HG02623 (cell line): ENCODE results near the gene RPS19BP1.
A peak's percentile ranks its signal among the peaks of the same experiment; 100 is the strongest.

Experiments used
- ATAC-seq: cut with Tn5 transposase; IDR thresholded peaks from one replicate; pipeline ENCODE4 v1.9.1; 2021; ENCODE audit warnings: moderate library complexity; ENCODE audit not compliant: unreplicated experiment

Gene RPS19BP1

GRCh38 chr22:39532215-39533073, at the start of gene RPS19BP1:
TSS of gene RPS19BP1 (minus strand) at chr22:39532748. CDS start at chr22:39532738, 10 bp downstream.
- ATAC-seq, result peak; percentile 73

DNA sequence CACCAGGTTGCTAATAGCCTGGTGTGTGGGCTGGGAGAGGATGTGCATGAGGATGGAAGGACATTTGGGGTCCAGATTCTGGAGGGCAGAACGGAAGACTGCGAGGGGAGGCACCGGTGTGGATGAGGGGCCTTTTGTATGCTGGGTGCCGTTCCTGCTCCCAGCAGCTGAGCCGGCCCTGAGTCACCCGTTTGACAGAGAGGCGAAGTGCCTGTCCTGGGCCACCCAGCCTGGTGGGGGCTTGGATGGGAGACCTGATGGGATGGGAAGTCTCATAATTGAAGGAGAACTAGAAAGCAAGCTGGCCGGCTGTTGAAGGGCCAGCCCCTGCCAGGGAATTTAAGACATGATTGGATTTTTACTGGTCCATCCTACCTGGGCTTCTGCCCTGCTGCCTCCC, 48.8 kb upstream of the RPS19BP1 start:
- no peak for ATAC-seq

DNA sequence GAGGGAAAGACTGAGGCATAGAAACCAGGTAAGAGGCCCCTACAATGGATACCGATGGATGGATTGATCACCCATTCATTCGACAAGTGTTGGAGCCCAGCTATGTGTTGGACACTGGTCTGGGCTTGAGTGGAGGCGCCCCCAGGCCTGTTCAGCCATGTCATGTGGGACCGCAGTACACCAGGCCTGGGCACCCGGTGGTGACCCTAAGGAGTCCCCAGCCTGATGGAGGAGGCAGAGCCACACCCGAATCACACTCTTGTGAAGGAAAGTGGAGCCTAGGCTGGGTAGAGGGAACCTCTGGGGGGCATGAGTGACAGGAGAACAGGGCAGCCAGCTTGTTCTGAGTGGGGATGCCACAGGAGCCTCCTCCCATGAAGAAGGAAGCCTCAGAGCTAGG, 48.2 kb upstream of the RPS19BP1 start:
- no peak for ATAC-seq

DNA sequence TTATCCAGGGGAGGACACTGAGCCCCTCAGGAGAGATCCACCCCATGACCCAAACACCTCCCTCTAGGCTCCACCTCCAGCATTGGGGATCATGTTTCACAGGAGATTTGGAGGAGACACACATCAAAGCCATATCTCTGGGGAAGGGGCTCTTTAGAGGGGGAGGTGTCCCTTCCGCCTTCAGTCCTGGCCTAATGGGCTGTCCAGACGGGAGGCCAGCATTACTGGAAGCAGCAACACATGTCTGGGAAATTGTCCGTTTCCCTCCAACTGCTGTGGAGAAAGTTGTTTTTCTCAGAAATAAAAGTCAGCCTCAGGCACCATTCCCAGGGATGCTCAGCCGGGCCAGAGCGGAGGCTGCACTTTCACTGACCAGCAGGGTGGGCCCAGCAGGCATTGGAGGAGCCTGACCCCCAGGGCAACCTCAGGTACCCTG, 47.5 kb upstream of the RPS19BP1 start:
- ATAC-seq, result no peak

- ATAC-seq, result no peak
These were observed 45.4 kb upstream of the RPS19BP1 start for GRCh38 chr22:39577900-39578299.

- no peak for ATAC-seq
These were observed 44.8 kb upstream of the RPS19BP1 start for GRCh38 chr22:39577366-39577765.

DNA sequence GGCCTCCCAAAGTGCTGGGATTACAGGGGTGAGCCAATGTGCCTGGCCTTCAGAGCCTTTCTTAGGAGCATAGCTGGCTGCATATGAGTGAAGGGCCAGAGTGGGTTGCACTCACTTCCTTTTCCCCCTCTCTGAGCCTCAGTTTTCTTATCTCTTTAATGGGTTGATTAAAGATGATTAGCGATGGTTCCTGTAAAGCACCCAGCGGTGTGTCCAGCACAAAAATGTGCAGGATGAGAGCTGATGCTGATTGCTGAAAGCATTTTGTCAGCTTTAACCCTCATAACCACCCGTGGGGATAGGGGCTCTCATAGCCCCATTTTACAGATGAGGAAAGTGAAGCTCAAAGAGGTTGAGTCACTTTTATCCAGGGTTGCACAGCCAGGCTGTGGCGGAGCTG, 43.5 kb upstream of the RPS19BP1 start:
- ATAC-seq, result no peak

GRCh38 chr22:39575552-39575825, 42.9 kb upstream of the RPS19BP1 start:
- ATAC-seq, result no peak

DNA sequence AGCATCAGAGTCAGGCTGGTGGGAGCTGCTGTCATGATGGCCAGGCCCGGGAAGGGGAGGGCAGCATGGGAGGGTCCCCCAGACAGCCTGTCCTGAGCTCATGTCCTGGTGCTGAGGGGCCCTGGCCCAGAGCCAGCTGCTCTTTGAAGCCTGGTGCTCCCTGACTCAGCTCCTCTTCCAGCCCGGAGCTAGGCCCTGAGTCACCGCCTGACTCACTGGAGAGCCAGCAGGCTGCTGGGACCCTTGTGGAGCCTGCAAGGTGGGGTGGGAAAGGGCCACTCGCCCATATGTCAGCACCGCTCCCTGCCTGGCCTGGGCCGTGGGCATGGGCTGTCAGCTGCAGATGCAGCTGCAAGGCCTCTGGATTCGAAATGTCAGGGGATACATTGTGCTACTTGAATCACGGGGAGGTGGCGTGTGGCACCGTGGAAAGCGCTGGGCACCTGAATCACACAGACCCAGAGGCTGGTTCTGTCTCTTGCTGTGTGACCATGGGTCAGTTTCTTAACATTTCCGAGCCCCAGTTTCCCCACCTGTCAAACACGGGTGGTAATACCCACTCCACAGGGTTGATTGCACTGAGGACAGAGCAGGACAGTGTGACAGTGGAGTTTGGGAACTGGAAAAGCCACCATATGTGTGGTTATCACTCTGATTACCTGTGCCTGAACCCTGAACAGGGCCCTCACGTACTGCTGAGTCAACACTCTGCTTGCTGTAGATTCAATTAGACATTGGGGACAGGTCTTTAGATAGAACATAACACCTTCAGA, 42.4 kb upstream of the RPS19BP1 start:
- ATAC-seq, result no peak

DNA sequence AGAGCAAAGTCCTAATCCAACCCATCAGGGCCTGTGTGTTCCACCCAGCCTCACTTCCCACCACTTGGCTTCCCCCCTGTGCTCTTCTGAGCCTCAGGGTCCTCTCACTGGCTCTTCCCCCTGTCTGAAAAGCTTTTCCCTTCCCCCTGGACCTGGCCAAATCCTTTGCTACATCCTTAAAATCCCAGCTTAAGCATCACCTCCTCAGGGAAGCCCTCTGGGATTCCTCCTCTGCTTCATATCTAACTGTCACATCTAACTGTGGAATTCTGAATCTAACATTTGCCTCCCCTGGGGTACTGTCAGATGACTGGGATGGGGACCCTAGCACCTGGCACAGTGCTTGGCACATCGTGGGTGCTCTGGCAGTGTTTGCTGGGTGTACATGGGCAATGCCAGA, 39.0 kb upstream of the RPS19BP1 start:
- ATAC-seq, result no peak

- ATAC-seq, result no peak
These were observed 38.1 kb upstream of the RPS19BP1 start, which contains the start of gene CACNA1I for GRCh38 chr22:39570665-39571064. TSS of gene CACNA1I (plus strand) at chr22:39570753. CDS start at chr22:39570753, 0 bp downstream.

GRCh38 chr22:39570226-39570625, 37.7 kb upstream of the RPS19BP1 start:
- no peak for ATAC-seq

- no peak for ATAC-seq
These were observed 36.5 kb upstream of the RPS19BP1 start for GRCh38 chr22:39569066-39569465.

DNA sequence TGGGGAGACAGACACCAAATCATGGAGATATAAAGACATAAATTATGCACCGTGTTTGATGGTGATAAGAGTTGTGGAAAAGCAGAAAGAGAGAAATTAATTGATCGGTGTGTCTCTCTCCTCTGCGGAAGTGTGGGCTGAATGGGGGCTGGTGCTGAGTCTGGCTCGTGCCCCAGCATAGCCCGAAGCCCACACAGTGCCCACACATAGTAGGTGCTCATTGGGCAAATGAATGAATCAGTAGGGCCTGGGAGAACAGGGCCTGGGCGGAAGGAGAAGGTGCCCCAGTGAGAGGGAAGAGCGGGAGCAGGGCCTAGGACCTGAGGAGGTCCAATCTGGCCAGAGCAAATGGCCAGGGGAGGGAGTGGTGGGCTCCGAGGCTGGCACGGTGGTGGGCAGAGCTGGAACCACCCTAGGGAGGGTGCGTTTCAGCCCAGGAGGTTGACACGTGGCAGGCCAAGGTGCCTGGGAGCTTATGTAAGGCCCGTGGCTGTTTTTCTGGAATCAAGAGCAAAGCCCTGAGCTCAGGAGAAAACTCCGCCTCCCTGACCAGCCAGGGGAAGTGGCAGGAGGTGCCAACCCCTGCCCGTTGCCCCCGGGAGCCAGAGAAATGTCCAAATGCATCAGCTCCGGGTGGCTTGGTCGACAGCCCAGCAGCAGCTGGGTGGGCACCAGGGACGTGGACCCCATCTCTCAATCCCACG, 35.9 kb upstream of the RPS19BP1 start:
- no peak for ATAC-seq

DNA sequence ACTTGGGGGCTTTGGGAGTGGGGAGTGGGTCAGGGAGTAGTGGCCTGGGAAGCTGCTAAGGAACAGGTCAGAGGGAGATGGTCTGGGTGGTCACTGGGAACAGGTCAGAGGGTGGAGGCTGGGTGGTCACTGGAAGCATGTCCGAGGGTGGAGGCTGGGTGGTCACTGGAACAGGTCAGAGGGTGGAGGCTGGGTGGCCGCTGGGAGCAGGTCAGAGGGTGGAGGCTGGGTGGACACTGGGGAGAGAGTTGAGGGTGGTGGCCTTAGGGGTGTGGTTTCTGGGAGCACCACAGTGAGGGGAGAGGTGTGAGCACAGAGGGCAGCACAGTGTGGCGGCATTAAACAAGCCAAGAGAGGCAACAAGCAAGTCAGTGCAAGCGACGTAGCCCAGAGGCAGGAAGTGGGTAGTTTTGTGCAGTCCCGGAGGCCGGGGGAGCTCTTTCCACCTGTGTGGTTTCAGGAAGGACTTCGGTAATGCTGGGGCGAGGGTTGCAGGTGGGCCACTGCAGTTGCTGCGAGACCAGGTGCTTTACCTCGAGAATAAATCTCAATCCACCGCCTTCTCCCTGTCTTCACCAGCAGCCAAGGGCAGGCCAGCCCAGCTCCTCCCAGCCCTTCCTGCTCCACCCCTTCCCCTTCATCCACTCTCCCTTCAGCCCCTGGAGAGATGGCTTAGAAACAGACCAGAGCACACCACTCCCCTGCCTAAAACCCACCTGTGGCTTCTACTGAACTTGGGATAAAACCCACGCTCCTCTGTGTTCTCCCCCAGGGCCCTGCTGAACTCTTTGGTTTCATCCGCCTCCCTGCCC, 34.8 kb upstream of the RPS19BP1 start:
- ATAC-seq, result no peak

GRCh38 chr22:39565414-39565944, 32.9 kb upstream of the RPS19BP1 start:
- ATAC-seq, result no peak

GRCh38 chr22:39563571-39564428, 31.3 kb upstream of the RPS19BP1 start:
- no peak for ATAC-seq

- ATAC-seq, result no peak
These were observed 30.4 kb upstream of the RPS19BP1 start for GRCh38 chr22:39562839-39563489.

DNA sequence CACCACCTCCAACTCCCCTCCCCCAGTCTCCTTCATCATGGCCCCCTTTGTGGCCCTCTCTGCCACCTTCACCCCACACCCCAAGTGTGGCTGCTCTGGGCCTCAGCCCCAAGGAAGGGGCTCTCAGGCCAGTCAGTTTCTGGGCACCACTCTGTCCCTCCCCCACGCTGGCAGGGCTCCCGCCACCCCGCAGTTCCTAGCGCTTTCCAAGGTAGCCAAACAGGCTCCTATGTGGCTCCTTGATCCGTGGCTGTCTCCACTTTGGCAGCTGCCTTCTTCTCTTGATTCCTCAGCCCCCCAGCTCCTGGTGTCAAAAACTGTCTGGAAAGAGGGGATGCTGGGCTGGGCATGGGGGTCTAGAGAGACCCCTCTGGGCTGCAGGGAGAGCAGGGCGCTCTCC, 27.6 kb upstream of the RPS19BP1 start:
- ATAC-seq, result no peak
